IMR-90 (cell line): Measurements from ENCODE around the gene TAPBP. TPM values are rescaled to one million over a fixed set of nuclear protein-coding genes. Genes with fewer than 3 reads are reported as not detected.

Source experiments
- ATAC-seq: fragments of 200-7000 bp; cut with Tn5 transposase; 2 replicates; pipeline ENCODE4 v1.9.1; 2020; ENCODE audit warnings: low read depth, mild to moderate bottlenecking, moderate library complexity
- BruUV-seq: library from RNA; stranded (reverse); fragments of 400-500 nt; replicated peaks from 2 replicates; lab custom pipeline; 2021; lab: Mats Ljungman, UMichigan
- CTCF ChIA-PET: fragments of 300-600 bp; formaldehyde crosslinking; extraction: SDS; loops from one replicate; lab custom pipeline; 2021; ENCODE audit warnings: antibody characterized with exemption; lab: Yijun Ruan, JAX
- POLR2A ChIA-PET: fragments of 300-600 bp; sonication (Branson Sonifier 250); formaldehyde crosslinking; loops from one replicate; lab custom pipeline; 2022; ENCODE audit warnings: antibody characterized with exemption; ENCODE audit not compliant: unreplicated experiment; lab: Charles Lee
- DNase-seq: peaks from one replicate; pipeline ENCODE4 v3.0.0; 2013
- H2AFZ ChIP-seq: replicated peaks from 2 replicates; pipeline ENCODE3; 2013; ENCODE audit warnings: low read length, mild to moderate bottlenecking; ENCODE audit not compliant: poor library complexity
- H2AK5ac ChIP-seq: 2 replicates; pipeline ENCODE4 v1.6.1; 2013; ENCODE audit warnings: low read depth, low read length, inconsistent platforms
- H2AK9ac ChIP-seq: replicated peaks from 2 replicates; pipeline ENCODE3; 2013; ENCODE audit warnings: mild to moderate bottlenecking, low read depth, low read length, moderate library complexity; ENCODE audit not compliant: poor library complexity
- H2BK120ac ChIP-seq: 2 replicates; pipeline ENCODE4 v1.6.1; 2013; ENCODE audit warnings: low read depth, low read length, inconsistent platforms
- H2BK15ac ChIP-seq: 3 replicates; pipeline ENCODE4 v1.6.1; 2013; ENCODE audit warnings: low read depth, low read length, inconsistent platforms
- H2BK20ac ChIP-seq: 2 replicates; pipeline ENCODE4 v1.6.1; 2013; ENCODE audit warnings: low read depth, mild to moderate bottlenecking, inconsistent platforms, low read length, moderate library complexity
- H2BK5ac ChIP-seq: 2 replicates; pipeline ENCODE4 v1.6.1; 2013; ENCODE audit warnings: mild to moderate bottlenecking, low read depth, low read length, inconsistent platforms; ENCODE audit not compliant: poor library complexity, severe bottlenecking
- H3K14ac ChIP-seq: replicated peaks from 2 replicates; pipeline ENCODE4 v1.6.1; 2013; ENCODE audit warnings: low read depth, low read length, inconsistent platforms
- H3K18ac ChIP-seq: 2 replicates; pipeline ENCODE4 v1.6.1; 2013; ENCODE audit warnings: low read depth, low read length, control low read depth
- H3K23ac ChIP-seq: 2 replicates; pipeline ENCODE4 v1.6.1; 2013; ENCODE audit warnings: low read depth, low read length, inconsistent platforms
- H3K27ac ChIP-seq: 2 replicates; pipeline ENCODE4 v1.5.1; 2013; ENCODE audit warnings: mild to moderate bottlenecking, control low read depth, low read length; ENCODE audit not compliant: insufficient read depth
- H3K27me3 ChIP-seq: 2 replicates; pipeline ENCODE4 v1.6.1; 2013; ENCODE audit warnings: low read length; ENCODE audit not compliant: control insufficient read depth, insufficient read depth
- H3K36me3 ChIP-seq: 2 replicates; pipeline ENCODE4 v1.6.1; 2013; ENCODE audit warnings: low read length, mixed read lengths; ENCODE audit not compliant: control insufficient read depth, insufficient read depth
- H3K4ac ChIP-seq: 2 replicates; pipeline ENCODE4 v1.6.1; 2013; ENCODE audit warnings: low read depth, low read length, inconsistent platforms
- H3K4me1 ChIP-seq: 2 replicates; pipeline ENCODE4 v1.6.1; 2013; ENCODE audit warnings: low read length, mixed read lengths; ENCODE audit not compliant: control insufficient read depth, insufficient read depth
- H3K4me2 ChIP-seq: 2 replicates; pipeline ENCODE4 v1.6.1; 2013; ENCODE audit warnings: low read depth, mild to moderate bottlenecking, control low read depth, low read length, moderate library complexity
- H3K4me3 ChIP-seq: 2 replicates; pipeline ENCODE4 v1.5.1; 2013; ENCODE audit warnings: low read depth, mild to moderate bottlenecking, control low read depth, low read length, moderate library complexity; ENCODE audit not compliant: insufficient read depth
- H3K56ac ChIP-seq: 2 replicates; pipeline ENCODE4 v1.6.1; 2013; ENCODE audit warnings: low read length, inconsistent platforms; ENCODE audit not compliant: insufficient read depth; ENCODE audit errors: extremely low read depth
- H3K79me1 ChIP-seq, 2 experiments: 2 replicates each; pipeline ENCODE4 v1.6.1; 2013; ENCODE audit warnings: low read length in 2 of 2, inconsistent platforms in 1 of 2, low read depth in 1 of 2
- H3K9ac ChIP-seq: 2 replicates; pipeline ENCODE4 v1.6.1; 2013; ENCODE audit warnings: low read depth, low read length, control low read depth
- H3K9me1 ChIP-seq: 2 replicates; pipeline ENCODE4 v1.6.1; 2013; ENCODE audit warnings: low read length, inconsistent platforms; ENCODE audit not compliant: insufficient read depth
- H3K9me3 ChIP-seq: 2 replicates; pipeline ENCODE4 v1.6.1; 2013; ENCODE audit warnings: low read length; ENCODE audit not compliant: control insufficient read depth, insufficient read depth
- H4K20me1 ChIP-seq: 2 replicates; pipeline ENCODE4 v1.6.1; 2013; ENCODE audit warnings: low read length, inconsistent platforms; ENCODE audit not compliant: insufficient read depth
- H4K5ac ChIP-seq: 2 replicates; pipeline ENCODE4 v1.6.1; 2013; ENCODE audit warnings: mild to moderate bottlenecking, low read depth, low read length, control low read depth
- H4K8ac ChIP-seq, 2 experiments: 2 replicates each; pipeline ENCODE4 v1.6.1; 2013; ENCODE audit warnings: low read depth in 2 of 2, low read length in 2 of 2, control low read depth in 1 of 2, inconsistent platforms in 1 of 2
- H4K91ac ChIP-seq: 2 replicates; pipeline ENCODE4 v1.6.1; 2013; ENCODE audit warnings: low read depth, low read length, inconsistent platforms; ENCODE audit not compliant: insufficient read depth
- ELK1 ChIP-seq: fragments of 150-350 bp; IDR thresholded peaks from 2 replicates; pipeline ENCODE4 v1.6.1; 2016; ENCODE audit warnings: low read depth, mild to moderate bottlenecking, low read length, moderate library complexity, borderline replicate concordance
- MAZ ChIP-seq: IDR thresholded peaks from 2 replicates; pipeline ENCODE4 v1.6.1; 2012; ENCODE audit warnings: low read depth, mild to moderate bottlenecking, low read length, improper control_type of control experiment, moderate library complexity, borderline replicate concordance
- MXI1 ChIP-seq: IDR thresholded peaks from 2 replicates; pipeline ENCODE4 v1.6.1; 2012; ENCODE audit warnings: low read depth, mild to moderate bottlenecking, low read length, moderate library complexity, borderline replicate concordance
- RAD21 ChIP-seq: IDR thresholded peaks from 2 replicates; pipeline ENCODE4 v1.6.1; 2012; ENCODE audit warnings: low read length, improper control_type of control experiment
- RFX5 ChIP-seq: IDR thresholded peaks from 2 replicates; pipeline ENCODE4 v1.8.0; 2012; ENCODE audit warnings: low read depth, mild to moderate bottlenecking, low read length, moderate library complexity
- WGBS, 2 experiments: methylation state at CpG; one replicate each; pipeline versions ENCODE4 v1.1.5 to v1.1.7; 2013; ENCODE audit warnings: missing lambda C conversion rate in 2 of 2; ENCODE audit not compliant: insufficient read length in 1 of 2; ENCODE audit errors: extremely low coverage in 2 of 2; 5-methylcytosine and 5-hydroxymethylcytosine counted together
- dilution Hi-C: fragments of 300-500 bp; cut with HindIII; formaldehyde crosslinking; loops from one replicate; pipeline ENCODE4 v1.14.3; 2018; ENCODE audit warnings: low sequenced_read_pairs; ENCODE audit not compliant: unreplicated experiment
- in situ Hi-C: fragments of 300-500 bp; cut with MboI; formaldehyde crosslinking; loops from 3 replicates; pipeline ENCODE4 v1.14.3; 2019; ENCODE audit warnings: low sequenced_read_pairs, inconsistent platforms, mixed read lengths
- intact Hi-C: fragments of 100-400 bp; cut with micrococcal nuclease; formaldehyde crosslinking; loops from 2 replicates; pipeline ENCODE4 v1.10.0; 2022
- polyA plus RNA-seq, 3 experiments: library from polyadenylated mRNA; depleted of rRNA; stranded (reverse); fragments of >200 nt; gene quantifications; 2 replicates each; pipeline ENCODE4 v1.2.3, GENCODE V29; 2012; ENCODE audit warnings: low replicate concordance in 1 of 3
- total RNA-seq: library from RNA; depleted of rRNA; stranded (reverse); fragments of >200 nt; gene quantifications from 2 replicates; pipeline ENCODE4 v1.2.3, GENCODE V29; 2012
- TF ChIP-seq, protein P1 (sequence below): fragments of 150-350 bp; IDR thresholded peaks from 2 replicates; pipeline ENCODE4 v1.6.1; 2017; ENCODE audit warnings: mild to moderate bottlenecking, antibody characterized with exemption, low read length, low read depth
- TF ChIP-seq, protein P2 (sequence below): conservative IDR thresholded peaks from 2 replicates; pipeline ENCODE4 v1.5.1; 2012; ENCODE audit warnings: mild to moderate bottlenecking, low read depth, low read length, improper control_type of control experiment

Gene TAPBP
- total and polyA plus RNA-seq, 2 of the 4 experiments (the other 2 are of a cell fraction): 13.1 to 63.3 TPM

DNA sequence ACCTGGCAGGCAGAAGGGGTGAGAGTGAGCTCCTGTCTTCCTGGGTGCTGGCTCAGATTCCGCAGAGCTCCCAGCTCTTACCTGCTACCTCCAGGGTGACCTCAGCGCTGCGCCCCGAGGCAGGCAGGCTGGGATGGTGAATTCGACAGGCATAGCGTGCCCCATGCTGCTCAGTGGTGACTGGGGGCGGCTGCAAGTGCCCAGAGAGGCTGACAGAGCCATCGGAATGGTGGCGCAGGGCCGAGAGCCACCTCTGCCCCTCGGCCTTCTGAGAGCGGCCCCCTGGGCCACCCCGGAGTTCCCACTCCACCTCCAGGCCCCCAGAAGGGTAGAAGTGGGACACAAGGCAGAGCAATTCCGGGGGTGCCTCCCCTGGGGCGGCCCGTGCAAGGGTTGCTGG is 9.7 kb downstream of the TAPBP start:
- H3K4me1 ChIP-seq: no peaks in the 10 kb centered on the region
- WGBS, 2 experiments: 90% methylated on average over 5 of the region's 16 CpGs; no CpG with 5 or more reads in 1 of the 2 experiments
- no peak overlapping the region for H2AK5ac ChIP-seq
- H3K9me1 ChIP-seq: no peaks in the 10 kb centered on the region
- H4K5ac ChIP-seq: no peak overlapping the region
- H3K14ac ChIP-seq: no peak overlapping the region
- POLR2A ChIA-PET: no interaction called here
- no TSS peak for BruUV-seq
- TF ChIP-seq, protein P1, sequence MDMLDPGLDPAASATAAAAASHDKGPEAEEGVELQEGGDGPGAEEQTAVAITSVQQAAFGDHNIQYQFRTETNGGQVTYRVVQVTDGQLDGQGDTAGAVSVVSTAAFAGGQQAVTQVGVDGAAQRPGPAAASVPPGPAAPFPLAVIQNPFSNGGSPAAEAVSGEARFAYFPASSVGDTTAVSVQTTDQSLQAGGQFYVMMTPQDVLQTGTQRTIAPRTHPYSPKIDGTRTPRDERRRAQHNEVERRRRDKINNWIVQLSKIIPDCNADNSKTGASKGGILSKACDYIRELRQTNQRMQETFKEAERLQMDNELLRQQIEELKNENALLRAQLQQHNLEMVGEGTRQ: no peak
- TF ChIP-seq ELK1 (no peak), MAZ (no peak), RAD21 (no peak), MXI1 (no peak), RFX5 (no peak)
- TF ChIP-seq, protein P2, sequence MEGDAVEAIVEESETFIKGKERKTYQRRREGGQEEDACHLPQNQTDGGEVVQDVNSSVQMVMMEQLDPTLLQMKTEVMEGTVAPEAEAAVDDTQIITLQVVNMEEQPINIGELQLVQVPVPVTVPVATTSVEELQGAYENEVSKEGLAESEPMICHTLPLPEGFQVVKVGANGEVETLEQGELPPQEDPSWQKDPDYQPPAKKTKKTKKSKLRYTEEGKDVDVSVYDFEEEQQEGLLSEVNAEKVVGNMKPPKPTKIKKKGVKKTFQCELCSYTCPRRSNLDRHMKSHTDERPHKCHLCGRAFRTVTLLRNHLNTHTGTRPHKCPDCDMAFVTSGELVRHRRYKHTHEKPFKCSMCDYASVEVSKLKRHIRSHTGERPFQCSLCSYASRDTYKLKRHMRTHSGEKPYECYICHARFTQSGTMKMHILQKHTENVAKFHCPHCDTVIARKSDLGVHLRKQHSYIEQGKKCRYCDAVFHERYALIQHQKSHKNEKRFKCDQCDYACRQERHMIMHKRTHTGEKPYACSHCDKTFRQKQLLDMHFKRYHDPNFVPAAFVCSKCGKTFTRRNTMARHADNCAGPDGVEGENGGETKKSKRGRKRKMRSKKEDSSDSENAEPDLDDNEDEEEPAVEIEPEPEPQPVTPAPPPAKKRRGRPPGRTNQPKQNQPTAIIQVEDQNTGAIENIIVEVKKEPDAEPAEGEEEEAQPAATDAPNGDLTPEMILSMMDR: no peak
- H2BK5ac ChIP-seq: no peak overlapping the region
- in situ Hi-C loops: no loop called here
- H2BK20ac ChIP-seq: no peak overlapping the region
- H3K4ac ChIP-seq: no peak overlapping the region
- H2AFZ ChIP-seq: no peak overlapping the region
- H4K91ac ChIP-seq: no peak overlapping the region
- H3K27ac ChIP-seq: no peak overlapping the region
- no peak overlapping the region for H2BK15ac ChIP-seq
- H2BK120ac ChIP-seq: no peak overlapping the region
- CTCF ChIA-PET: no interaction called here
- no peak overlapping the region for H2AK9ac ChIP-seq
- no peak overlapping the region for H3K23ac ChIP-seq
- dilution Hi-C loops: no loop called here
- ATAC-seq (no peak), DNase-seq (no peak)
- no peak overlapping the region for H3K4me2 ChIP-seq
- H3K9ac ChIP-seq: no peak overlapping the region
- H3K56ac ChIP-seq: no peak overlapping the region
- H4K8ac ChIP-seq: no peak overlapping the region
- H3K79me1 ChIP-seq: peaks cover 17 to 54% of the 10 kb centered on the region in 2 experiments
- H4K20me1 ChIP-seq: peaks cover 22% of the 10 kb centered on the region
- no peak overlapping the region for H3K18ac ChIP-seq
- no peaks in the 10 kb centered on the region for H3K27me3 ChIP-seq
- intact Hi-C loops: no loop called here
- no peaks in the 10 kb centered on the region for H3K9me3 ChIP-seq
- H3K4me3 ChIP-seq: no peak overlapping the region
- H3K36me3 ChIP-seq: peaks cover 19% of the 10 kb centered on the region
